Ammon's horn (tissue), 1 donor: ENCODE measurements around the gene ALOX5.

Experiments
- DNase-seq: peaks from one replicate; pipeline ENCODE4 v3.0.0-alpha.2; 2016; ENCODE audit warnings: low spot score

ALOX5 gene

DNA sequence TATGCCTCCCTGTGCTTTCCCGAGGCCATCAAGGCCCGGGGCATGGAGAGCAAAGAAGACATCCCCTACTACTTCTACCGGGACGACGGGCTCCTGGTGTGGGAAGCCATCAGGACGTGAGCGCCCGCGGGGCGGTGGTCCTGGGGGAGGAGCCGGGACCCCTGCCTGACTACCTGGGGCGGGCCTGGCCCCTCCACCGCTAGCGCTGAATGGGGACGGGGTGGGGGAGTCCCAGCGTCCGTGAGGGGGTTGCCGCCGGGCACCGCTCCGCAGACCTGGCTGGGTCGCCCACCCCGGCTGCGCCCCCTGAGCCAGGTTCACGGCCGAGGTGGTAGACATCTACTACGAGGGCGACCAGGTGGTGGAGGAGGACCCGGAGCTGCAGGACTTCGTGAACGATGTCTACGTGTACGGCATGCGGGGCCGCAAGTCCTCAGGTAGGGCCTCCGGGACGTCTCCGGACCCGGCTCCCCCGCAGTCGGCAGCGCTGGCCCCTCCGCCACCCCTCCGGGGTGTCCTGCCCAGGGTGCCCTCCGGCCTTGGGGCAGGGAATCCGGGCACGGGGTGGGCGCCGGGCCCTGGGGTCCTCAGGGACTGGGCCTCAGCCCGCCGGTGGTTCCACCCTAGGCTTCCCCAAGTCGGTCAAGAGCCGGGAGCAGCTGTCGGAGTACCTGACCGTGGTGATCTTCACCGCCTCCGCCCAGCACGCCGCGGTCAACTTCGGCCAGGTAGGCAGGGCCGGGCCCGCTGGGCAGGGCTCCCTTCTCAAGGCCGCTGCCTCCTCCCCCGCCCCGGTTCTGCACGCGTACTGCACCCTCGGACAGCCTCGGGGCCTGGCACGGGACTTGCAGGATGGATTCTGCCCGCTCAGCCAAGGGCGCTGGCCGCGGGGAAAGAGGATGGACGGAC lies 69.3 kb downstream of the ALOX5 start:
- DNase-seq = no peak

DNA sequence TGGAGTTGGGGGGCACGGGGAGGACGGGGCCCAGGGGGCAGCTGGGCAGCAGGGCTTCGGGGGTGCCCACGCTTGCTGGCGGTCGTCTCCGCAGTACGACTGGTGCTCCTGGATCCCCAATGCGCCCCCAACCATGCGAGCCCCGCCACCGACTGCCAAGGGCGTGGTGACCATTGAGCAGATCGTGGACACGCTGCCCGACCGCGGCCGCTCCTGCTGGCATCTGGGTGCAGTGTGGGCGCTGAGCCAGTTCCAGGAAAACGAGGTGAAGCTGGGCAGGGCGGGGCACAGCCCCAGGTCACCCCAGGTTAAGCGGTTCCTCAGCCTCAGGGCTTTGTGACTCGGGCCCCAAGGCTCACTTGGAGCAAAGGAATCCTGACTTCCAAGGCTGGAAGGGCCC lies 70.0 kb downstream of the ALOX5 start:
- DNase-seq = no peak

DNA sequence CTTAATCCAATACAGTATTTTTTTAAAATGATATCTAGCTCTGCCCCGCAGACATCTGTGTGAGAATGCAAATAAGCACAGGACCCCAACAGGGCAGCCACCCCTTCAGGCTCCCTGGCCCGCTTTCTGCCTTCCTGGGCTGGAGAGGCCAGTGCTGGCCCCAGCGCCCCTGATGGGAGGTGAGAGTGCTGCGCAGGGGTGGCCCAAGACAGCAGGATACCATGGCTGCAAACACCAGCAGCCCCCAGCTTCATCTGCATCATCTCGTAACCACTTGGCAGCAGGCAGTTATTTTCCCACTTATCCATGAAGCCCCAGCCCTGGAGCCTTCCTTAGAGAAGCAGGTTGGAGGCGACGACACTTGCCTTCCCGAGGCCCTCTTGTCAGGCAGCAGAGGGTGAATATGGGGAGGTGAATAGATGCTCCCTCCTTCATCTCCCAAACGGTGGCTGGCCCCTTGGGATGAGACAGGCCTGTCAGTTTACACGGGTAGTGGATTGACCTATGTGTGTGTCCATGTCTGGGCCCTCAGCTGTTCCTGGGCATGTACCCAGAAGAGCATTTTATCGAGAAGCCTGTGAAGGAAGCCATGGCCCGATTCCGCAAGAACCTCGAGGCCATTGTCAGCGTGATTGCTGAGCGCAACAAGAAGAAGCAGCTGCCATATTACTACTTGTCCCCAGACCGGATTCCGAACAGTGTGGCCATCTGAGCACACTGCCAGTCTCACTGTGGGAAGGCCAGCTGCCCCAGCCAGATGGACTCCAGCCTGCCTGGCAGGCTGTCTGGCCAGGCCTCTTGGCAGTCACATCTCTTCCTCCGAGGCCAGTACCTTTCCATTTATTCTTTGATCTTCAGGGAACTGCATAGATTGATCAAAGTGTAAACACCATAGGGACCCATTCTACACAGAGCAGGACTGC lies 71.2 kb downstream of the ALOX5 start:
- DNase-seq = peak; percentile 82

DNA sequence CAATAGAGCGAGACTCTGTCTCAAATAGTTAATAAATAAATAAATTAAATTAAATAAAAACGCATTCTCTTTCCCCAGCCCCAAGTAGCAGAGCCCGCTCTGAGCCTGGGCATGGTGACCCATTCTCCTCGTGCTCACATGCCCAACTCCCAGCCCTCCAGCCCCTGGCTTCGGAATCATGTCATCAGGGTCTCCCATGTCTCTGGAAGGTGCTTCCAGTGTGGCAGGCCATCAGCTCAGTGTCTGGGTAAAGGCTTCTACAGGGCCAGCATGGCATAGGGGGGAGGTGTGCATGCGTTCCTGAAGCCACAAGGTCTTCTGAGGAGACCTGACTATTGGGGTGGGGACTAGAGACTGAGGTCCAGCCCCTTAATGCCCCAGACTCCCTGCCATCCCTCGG lies 72.8 kb downstream of the ALOX5 start:
- DNase-seq = no peak

DNA sequence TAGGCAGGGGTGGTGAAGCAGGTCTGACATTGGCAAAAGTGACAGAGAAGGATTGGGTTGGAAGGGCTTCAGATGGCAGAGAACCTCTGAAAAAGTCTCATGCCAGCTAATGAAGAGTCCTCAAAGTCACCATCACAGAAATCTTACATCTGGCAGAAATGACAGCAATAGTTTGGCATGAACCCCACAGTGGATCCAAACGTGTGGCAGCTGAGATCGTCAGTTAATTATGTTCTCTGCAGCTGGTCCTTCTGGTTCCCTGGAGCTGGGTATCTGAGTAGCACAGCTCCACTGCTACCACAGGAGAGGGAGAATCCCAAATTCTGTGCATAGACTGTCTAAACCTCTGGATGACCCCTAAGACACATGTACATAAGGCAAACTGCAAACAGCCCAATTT lies 73.4 kb downstream of the ALOX5 start:
- no peak for DNase-seq

DNA sequence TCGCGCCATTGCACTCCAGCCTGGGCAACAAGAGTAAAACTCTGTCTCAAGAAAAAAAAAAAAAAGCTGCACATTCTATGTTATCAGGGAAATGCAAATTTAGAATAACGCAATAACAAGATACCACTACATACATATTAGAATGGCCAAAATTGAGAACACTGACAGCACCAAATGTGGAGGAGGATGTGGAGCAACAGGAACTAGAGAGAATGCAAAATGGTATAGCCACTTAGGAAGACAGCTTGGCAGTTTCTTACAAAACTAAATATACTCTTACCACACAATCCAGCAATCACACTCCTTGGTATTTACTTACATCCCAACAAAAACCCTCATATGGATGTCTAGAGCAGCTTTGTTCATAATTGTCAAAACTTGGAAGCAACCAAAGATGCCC lies 76.8 kb downstream of the ALOX5 start:
- no peak for DNase-seq

DNA sequence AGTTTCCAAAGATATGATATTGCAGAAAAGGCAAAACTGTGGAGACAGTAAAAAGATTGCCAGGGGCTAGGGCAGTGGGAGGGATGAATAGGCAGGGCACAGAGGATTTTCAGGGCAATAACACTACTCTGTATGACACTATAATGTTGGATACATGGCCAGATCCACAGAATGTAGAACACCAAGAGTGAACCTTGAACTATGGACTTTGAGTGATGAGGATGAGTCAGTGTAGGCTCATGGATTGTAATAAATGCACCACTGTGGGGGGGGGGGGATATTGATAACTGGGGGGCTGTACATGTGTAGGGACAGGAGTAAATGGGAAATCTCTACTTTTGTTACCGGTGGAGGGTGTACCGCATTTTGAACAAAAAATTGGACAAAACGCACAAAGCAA lies 77.4 kb downstream of the ALOX5 start:
- no peak for DNase-seq

DNA sequence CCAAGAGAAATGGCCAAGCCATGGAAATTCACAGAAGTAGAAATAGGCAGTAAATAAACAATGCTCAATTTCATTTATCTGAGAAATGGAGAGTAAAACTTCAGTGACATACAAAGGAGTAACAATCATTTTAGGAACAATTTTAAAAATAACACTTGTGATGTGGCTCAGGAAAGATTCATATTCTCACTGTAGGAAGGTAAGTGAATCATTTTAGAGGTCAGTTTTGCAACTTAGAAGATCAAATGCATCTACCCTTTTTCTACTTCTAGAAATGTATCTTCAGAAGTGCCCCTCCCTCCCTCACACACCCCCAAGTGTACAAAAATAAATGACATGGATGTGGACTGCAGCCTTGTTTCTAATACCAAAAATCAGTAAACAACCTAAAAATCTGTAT lies 78.3 kb downstream of the ALOX5 start:
- no peak for DNase-seq

DNA sequence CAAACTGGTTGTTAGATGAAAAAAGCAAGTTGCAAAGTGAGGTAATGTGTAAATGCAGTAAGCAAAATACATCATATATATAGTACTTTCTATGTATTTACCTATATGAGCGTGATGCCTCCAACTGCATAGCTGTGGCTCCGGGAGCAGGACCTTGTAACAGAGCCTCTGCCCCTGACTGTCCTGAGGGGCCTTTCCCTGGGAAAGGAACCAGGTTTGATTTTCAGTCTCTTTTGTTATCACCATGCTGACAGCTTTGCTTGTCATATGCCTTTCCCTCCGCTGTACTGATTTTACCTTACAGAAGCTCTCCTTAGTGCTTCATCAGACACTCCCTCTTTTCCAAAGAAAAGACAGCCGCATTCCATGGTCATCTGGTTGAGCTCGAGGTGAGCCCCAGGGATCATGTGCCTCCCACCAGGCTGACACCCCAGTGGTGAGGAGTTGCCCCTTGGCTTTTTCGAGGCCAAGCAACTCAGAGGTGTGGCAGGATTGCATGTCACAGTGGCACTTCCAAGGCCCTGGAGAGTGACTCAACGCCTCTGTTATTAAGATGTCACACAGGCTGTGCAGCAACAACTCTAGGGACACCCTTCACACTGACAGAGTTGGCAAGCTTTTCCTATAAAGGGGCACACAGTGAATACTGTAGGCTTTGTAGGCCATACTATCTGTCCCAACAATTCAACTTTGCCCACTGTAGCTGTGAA lies 78.9 kb downstream of the ALOX5 start:
- DNase-seq = no peak

DNA sequence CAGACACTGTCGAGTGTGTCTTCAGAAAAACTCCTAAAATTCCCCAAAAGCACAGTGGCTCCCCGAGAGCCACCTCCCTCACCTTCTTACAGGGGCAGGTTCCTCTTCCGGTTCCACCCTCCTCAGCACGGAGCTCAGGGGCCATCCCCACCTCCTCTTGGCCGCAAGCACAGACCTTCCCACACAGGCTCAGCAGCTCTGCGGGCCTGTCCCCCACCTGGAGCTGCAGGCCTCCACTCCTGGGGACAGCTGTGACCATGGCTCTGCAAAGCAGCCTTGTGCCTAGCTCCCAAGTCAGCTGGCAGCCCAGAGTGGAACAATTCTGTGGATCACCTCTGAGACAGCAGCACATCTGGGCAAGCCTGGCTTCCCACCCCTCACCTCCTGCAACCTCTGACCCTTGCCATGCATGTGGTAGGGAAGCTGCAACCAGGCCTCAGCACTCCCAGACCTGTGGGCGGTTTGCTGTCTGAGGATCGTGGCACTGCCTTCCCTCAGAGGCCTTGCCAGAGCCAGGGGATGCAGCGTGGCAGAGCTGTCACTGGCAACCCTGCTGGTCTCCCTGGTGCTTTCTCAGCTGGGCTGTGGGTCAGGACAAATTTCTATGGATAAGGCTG lies 79.7 kb downstream of the ALOX5 start:
- no peak for DNase-seq

DNA sequence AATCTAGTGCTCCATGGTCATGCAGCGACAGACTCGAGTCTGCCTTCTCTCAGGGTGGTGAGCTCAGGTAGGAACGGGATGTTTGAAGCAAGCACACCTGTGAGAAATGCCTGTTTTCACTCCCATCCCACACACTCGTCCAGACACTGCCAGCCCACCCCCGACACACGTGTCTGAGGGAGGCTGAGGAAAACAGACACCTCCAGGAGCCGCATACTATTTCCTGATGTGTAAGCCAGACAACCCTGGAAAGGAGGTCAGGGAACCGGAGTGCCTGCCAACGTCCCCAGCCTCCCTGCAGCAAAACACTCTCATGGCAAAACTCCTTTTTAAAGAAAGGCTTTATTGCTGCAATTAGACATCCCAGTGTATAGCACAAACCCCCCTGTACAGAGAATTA lies 80.2 kb downstream of the ALOX5 start:
- DNase-seq = no peak

DNA sequence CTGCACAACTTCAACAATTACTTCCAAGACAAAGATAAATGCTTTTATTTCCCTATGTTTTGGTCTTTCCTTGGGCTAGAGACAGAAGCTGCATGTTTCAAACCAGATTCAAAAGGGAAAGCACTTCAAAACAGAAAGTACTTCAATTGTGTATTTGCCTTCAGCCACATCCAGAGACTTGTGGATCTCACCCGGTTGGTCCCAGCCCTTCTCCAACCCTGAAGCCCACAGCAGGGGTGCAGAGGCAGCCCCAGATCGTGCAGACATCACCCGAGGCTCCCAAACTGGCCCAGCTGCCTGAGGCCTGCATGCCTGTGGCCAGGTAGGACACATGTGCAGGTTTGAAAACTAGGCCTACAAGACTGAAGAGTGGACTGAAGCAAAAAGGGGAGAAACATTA lies 80.8 kb downstream of the ALOX5 start:
- DNase-seq = no peak

DNA sequence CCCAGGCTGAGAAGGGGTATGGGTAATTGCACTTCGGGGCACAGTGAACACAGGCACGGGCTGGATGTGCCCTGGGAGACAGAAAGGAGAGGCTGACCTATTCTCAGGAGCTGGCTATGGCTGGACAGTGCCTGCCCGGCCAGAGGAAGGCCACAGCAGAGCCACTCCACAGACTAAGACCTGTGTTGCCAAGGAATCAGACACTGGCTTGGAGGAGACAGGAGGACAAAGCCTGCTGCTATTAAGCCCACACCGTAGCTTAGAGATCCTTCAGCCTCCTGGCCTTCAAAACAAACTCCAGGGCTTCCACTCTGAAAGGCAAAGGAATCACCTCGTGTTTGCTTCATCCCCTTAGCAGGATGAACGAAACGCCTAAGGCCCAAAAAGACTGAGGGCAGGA lies 82.2 kb downstream of the ALOX5 start:
- DNase-seq = no peak

DNA sequence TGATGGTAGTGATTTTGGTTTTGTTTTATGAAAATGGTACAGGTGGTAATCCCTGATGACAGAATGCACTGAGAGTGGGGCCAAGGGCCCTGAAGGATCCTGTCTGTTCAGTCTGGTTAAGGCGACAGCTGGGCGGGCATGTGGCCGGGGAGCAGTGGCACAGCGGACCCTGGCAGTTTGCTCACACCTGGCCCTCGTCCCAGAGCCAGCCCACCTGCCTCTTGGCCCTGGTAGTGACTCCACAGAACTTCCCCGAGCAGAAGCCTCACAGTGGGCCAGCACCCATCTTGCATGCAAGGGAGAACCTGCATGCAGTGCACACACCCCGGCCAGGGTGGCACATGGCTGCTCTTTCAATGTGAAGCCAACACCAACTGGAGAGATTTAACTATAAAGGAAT lies 82.8 kb downstream of the ALOX5 start:
- DNase-seq = no peak

DNA sequence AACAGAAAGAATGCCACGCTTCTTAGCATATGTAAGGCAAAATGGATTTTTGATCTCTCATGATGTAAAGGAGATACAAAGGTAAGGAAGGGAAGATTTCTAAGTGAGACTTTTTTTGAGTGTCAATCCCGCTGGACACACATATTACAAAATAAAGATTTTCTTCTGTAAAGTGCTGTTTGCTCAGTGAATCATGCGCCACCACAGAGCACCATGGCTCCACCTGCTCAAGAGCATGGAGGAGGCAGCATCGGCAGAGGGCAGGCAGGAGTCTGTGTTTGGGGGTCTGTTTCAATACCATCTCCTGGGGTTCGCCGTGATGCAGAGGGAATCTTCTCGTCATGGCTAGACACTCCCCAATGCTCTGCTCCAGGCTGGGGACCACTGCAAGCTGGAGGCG lies 83.5 kb downstream of the ALOX5 start:
- DNase-seq = no peak

DNA sequence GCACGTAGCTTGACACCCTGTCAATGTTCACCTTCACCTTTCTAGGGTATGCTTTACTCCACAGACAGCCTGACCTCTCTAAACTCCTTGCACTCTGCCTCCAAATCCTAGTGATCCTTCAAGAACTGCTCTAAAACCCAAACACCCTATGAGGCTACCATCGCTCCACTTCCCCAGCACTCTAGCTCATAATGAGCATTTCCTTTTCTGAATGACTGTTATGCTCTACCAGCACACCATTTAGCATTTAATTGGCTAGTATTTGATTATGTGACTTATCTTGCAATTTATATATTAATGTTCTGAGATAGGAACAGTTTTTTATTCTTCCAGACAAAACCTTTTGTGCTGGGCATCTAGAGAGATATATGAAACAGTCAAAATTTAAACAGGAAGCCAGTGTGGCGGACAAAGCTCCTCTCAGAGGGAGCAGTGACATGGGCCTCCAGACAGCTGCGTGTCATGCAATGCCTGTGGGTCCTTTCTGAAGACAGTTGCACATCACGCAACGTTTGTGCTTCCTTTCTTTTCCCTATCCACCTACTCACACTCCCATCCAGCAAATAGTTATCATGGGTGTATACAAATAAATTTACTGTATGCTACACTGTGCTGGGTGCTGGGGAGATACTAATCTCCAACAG lies 86.3 kb downstream of the ALOX5 start:
- no peak for DNase-seq

DNA sequence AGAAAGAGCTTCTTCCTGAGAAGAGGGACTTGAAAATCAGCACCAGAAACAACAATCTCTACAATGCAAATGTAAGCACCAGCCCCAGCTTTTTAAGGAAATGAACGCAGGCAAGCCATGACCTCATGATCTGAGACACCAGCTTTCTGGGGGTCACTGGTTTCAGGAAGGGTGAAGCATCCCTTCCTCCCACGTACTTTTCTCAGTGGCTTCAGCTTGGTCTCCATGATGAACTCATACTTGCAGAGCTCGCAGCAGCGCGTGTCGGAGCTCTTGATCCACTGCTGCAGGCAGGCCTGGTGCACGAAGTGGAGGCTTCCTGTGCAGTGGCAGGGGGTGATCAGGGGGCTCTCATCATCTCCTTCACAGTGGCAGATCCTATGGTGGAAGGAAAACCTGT lies 87.0 kb downstream of the ALOX5 start:
- DNase-seq = no peak

DNA sequence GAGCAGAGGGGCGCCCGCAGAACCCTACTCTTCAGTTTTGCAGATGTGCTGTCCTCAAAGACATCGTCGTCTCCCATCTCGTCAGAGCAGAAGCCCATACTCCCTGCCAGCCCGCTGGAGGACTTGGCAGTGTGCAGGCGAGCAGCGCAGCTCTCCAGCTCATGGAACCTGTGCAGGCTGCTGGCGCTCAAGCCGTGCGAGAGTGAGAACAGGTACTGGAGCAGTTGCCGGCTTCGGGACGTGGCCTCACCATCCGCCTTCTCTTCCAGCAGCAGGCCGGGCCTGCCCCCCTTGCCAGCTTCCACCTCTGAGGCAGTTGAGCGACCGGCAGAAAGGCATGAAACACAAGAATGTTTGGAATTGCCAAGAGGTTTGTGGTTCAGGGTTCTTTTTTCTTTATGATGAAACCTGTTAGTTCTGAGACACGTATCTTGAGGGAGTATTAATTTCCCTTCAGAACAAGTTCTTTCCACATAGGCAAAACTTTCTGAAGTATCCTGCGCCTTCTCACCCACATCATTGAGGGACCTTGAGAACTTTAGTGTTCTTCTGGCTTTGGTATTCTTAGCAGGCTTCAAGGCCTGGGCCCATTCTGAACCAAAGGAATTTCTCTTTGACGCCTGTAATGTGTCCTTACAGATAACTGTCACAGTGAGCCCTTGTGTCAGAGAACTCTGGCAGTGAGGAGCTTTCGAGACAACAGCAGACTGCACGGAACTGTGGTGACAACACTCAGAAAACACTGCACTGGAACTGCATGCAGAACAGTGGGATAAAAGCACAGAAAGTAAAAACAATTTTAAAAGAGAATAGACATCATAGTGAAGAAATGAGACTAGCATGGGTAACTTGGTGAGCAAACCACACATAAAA lies 89.5 kb downstream of the ALOX5 start:
- no peak for DNase-seq

DNA sequence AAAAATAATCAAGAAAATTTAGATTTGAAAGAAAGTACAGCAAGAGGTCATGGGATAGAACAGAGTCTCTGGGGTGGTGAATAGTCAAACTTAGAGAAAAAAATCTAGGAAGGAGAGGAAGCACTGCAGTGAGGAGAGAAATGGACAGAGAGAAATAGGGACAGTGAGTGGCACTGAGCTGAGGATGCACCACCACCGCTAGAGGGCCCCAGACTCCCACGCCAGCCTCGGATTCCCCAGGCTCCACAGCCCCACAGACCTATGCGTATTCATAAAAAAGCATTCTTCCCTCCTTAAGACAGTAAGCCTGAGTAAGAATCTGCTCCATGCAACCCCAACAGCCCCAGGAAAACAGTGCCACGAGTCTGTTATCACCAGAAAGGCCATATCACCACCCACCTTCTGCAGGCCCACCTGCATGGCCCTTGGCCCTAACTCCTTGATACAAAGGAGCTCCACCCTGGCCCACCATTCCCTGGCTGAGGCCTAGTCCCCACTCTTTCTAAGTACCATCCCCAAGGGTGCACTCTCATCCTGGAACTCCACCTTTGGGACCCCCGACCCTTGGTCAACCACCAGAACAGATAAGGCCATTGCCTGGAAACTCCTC lies 91.0 kb downstream of the ALOX5 start:
- DNase-seq = peak; percentile 91

DNA sequence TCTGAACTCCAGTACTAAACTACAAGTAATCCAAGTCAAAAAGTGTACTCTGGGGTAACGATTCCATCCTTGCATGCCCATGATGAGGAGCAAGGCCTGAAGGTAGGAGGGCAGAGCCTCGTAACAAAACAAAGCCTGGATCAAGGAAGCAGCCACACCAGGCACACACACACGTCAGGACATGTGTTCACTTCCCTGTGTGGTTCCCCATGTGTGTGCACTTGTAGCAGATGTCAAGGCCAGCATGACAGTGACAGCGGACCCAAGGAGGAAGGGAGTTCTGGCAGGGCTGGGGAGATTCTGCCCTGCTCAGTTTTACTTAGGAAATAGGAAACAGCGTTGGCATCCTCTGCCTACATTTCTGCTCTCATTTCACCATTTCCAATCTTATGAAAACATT lies 92.8 kb downstream of the ALOX5 start:
- peak; percentile 42 for DNase-seq
